Glomerular visceral epithelial cell (primary cell): ENCODE data around the gene DNAJC15.
"Not testable (repeated sequence)": the region's sequence is repeated elsewhere in the genome, so short reads cannot be mapped to it uniquely, and the experiment has no call there.

Experiments
- DNase-seq: peaks from one replicate; pipeline ENCODE4 v3.0.0-alpha.2; 2016; ENCODE audit errors: extremely low spot score

Gene DNAJC15

GRCh38 chr13:43023289-43023963 lies at the start of gene DNAJC15:
Gene DNAJC15 (plus strand): TSS chr13:43023586. CDS start chr13:43023627, 41 bp downstream.
- peak; percentile 62 for DNase-seq

- no peak for DNase-seq
These were observed 47.3 kb upstream of the DNAJC15 start for GRCh38 chr13:42976066-42976465.

GRCh38 chr13:42977219-42977659 lies 46.1 kb upstream of the DNAJC15 start:
- DNase-seq = no peak

GRCh38 chr13:42981317-42981716 lies 42.1 kb upstream of the DNAJC15 start:
- DNase-seq = no peak

GRCh38 chr13:42981853-42982252 lies 41.5 kb upstream of the DNAJC15 start:
- no peak for DNase-seq

GRCh38 chr13:42984026-42984425 lies 39.4 kb upstream of the DNAJC15 start:
- no peak for DNase-seq

- no peak for DNase-seq
These were observed 38.7 kb upstream of the DNAJC15 start for GRCh38 chr13:42984691-42985090.

GRCh38 chr13:42985312-42986175 lies 37.8 kb upstream of the DNAJC15 start:
- no peak for DNase-seq

- no peak for DNase-seq
These were observed 37.2 kb upstream of the DNAJC15 start for GRCh38 chr13:42986176-42986574.

GRCh38 chr13:42990291-42991232 lies 32.8 kb upstream of the DNAJC15 start:
- no peak for DNase-seq

GRCh38 chr13:42991233-42991897 lies 32.0 kb upstream of the DNAJC15 start:
- not testable (repeated sequence) for DNase-seq

- peak; percentile 76 for DNase-seq
These were observed 31.3 kb upstream of the DNAJC15 start, which contains the start of gene EPSTI1 for GRCh38 chr13:42991898-42992763. Gene EPSTI1 (minus strand): TSS chr13:42992241. CDS start chr13:42992165, 76 bp downstream.

GRCh38 chr13:42992764-42993122 lies 30.6 kb upstream of the DNAJC15 start:
- DNase-seq = no peak

GRCh38 chr13:42994878-42995277 lies 28.5 kb upstream of the DNAJC15 start:
- DNase-seq = no peak

- peak; percentile 67 for DNase-seq
These were observed 26.8 kb upstream of the DNAJC15 start for GRCh38 chr13:42996584-42996983.

GRCh38 chr13:42997381-42997780 lies 26.0 kb upstream of the DNAJC15 start:
- no peak for DNase-seq

GRCh38 chr13:42999491-42999890 lies 23.9 kb upstream of the DNAJC15 start:
- DNase-seq = no peak

GRCh38 chr13:43000676-43001075 lies 22.7 kb upstream of the DNAJC15 start:
- DNase-seq = no peak

GRCh38 chr13:43002021-43002420 lies 21.4 kb upstream of the DNAJC15 start:
- no peak for DNase-seq

GRCh38 chr13:43003010-43003409 lies 20.4 kb upstream of the DNAJC15 start:
- no peak for DNase-seq
